Subcutaneous preadipocyte (primary cell): Measurements from ENCODE around the gene BAIAP2. TPM values are rescaled to one million over a fixed set of nuclear protein-coding genes. Genes with fewer than 3 reads are reported as not detected.

ENCODE experiments used
- small RNA-seq: library from RNA; depleted of rRNA; stranded (forward); fragments of <200 nt; gene quantifications from one replicate; pipeline ENCODE3, GENCODE V24; 2012
- total RNA-seq: library from RNA; depleted of rRNA; stranded (reverse); fragments of >200 nt; gene quantifications from 2 replicates; pipeline ENCODE4 v1.2.3, GENCODE V29; 2012

BAIAP2 gene, protein sequence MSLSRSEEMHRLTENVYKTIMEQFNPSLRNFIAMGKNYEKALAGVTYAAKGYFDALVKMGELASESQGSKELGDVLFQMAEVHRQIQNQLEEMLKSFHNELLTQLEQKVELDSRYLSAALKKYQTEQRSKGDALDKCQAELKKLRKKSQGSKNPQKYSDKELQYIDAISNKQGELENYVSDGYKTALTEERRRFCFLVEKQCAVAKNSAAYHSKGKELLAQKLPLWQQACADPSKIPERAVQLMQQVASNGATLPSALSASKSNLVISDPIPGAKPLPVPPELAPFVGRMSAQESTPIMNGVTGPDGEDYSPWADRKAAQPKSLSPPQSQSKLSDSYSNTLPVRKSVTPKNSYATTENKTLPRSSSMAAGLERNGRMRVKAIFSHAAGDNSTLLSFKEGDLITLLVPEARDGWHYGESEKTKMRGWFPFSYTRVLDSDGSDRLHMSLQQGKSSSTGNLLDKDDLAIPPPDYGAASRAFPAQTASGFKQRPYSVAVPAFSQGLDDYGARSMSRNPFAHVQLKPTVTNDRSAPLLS
- 26.0 and 32.3 TPM in 2 replicates for total RNA-seq

GRCh38 chr17:81034779-81035520 lies at the start of gene BAIAP2:
BAIAP2 (plus strand) TSS chr17:81035151; CDS start chr17:81035255, 104 bp downstream.

GRCh38 chr17:80991645-80992076 lies 43.3 kb upstream of the BAIAP2 start, which contains the start of gene CHMP6:
CHMP6 (plus strand) TSS chr17:80991841; CDS start chr17:80991919, 78 bp downstream.

DNA sequence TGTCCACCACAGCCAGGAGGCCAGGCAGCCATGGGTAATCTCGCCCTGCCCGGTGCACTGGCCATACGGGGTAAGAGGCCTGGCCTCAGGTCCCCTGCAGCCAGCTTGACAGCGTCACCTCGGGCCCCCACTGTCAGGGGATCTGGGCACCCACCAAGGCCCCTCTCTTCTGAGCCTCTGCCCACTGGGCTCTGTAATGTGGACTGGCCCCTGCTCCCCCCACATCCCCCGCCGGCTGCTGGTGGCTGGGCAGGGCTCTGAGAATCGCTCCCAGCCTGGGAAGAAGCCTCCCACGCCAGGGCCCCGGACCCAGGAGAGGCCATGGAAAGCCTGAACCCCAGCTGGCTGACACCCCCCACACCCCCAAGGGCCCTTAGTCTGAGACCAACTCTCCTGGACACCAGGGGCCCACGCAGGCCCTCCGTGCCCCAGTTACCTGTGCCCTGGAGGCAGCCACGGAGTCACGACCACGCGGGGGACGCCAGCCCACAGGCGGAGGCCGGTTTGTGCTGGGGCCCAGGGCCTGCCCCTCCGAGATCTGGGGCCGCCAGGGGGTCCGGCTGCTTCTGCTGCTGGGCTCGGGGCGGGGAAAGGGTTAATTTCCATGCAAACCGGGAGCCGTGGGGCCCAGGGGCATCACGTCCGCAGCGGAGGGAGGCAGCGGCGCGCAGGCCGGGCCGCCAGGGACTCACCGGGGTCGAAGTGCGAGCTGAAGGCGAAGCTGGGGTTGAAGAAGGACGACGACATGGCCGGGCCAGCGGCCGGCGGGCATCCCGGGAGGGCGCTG lies 130.5 kb downstream of the BAIAP2 start, which contains the start of gene PVALEF:
TSS of gene PVALEF (plus strand) at position 262 of the 787 bp plus-strand sequence. CDS start 15,720 bp downstream, outside the sequence.

GRCh38 chr17:81166033-81166492 lies 131.1 kb downstream of the BAIAP2 start, which contains the start of gene AATK:
AATK (minus strand) TSS chr17:81166221; CDS start chr17:81165992, 229 bp downstream.

Small RNA genes lying within 50 kb of the gene (small RNA-seq; reads per million reads assigned to genes)
- not detected for gene MIR1250
- gene MIR3065 = 1.6 reads per million, percentile 73 among the genes with 10 or more reads in this experiment
- not detected for gene MIR657

Other genes starting within 250 kb of the BAIAP2 start
- gene CHMP6, start 43.3 kb upstream of the BAIAP2 start, total RNA-seq = 15.1 and 18.8 TPM in 2 replicates
- gene PVALEF, start 130.4 kb downstream of the BAIAP2 start, total RNA-seq = not detected in 2 replicates
- gene AATK, start 131.1 kb downstream of the BAIAP2 start, total RNA-seq = 0.20 and 0.37 TPM in 2 replicates
- gene CEP131, start 187.8 kb downstream of the BAIAP2 start, total RNA-seq = 9.6 and 9.8 TPM in 2 replicates
- gene TEPSIN, start 203.9 kb downstream of the BAIAP2 start, total RNA-seq = 16.6 and 18.4 TPM in 2 replicates
- 27.9 and 31.1 TPM in 2 replicates for gene NDUFAF8, start 204.2 kb downstream of the BAIAP2 start, total RNA-seq